Ovary (tissue), 3 donors: ENCODE data around the gene CRCP.

Source experiments
- EP300 ChIP-seq: sonication (generic); formaldehyde crosslinking; IDR thresholded peaks from one replicate; pipeline ENCODE4 v1.6.1; 2017; ENCODE audit warnings: antibody characterized with exemption
- POLR2A ChIP-seq: fragments of 450-650 bp; IDR thresholded peaks from one replicate; pipeline ENCODE4 v1.6.1; 2017; ENCODE audit warnings: antibody characterized with exemption, mild to moderate bottlenecking, moderate library complexity
- TF ChIP-seq, protein P1 (sequence below), 3 donors: fragments of 450-650 bp in 2 of 3; fragments of 200-600 bp in 1 of 3; IDR thresholded peaks; one replicate each; pipeline versions ENCODE4 v1.5.1 to v1.8.0; 2016 to 2022; ENCODE audit warnings: antibody characterized with exemption in 3 of 3, mild to moderate bottlenecking in 1 of 3
- donor health status: DM: no; HTN: no; CAD: no.

DNA sequence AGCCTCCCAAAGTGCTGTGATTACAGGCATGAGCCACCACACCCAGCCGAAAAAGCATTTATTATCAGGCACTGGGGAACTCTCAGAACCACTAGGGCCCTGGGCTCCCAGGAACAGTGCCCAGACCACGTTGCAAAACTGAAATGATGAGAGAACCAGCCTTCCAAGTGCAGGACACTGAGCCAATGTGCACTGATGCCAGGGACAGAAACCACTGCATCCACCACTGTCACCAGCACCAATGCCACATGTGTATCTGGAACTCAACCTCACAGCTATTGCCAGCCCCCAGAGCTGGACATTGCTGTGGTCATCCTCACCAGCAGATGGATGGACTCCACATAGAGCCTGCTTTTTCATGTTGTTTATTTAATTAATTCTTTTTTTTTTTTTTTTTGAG, 62.3 kb downstream of the CRCP start:
- TF ChIP-seq, protein P1, sequence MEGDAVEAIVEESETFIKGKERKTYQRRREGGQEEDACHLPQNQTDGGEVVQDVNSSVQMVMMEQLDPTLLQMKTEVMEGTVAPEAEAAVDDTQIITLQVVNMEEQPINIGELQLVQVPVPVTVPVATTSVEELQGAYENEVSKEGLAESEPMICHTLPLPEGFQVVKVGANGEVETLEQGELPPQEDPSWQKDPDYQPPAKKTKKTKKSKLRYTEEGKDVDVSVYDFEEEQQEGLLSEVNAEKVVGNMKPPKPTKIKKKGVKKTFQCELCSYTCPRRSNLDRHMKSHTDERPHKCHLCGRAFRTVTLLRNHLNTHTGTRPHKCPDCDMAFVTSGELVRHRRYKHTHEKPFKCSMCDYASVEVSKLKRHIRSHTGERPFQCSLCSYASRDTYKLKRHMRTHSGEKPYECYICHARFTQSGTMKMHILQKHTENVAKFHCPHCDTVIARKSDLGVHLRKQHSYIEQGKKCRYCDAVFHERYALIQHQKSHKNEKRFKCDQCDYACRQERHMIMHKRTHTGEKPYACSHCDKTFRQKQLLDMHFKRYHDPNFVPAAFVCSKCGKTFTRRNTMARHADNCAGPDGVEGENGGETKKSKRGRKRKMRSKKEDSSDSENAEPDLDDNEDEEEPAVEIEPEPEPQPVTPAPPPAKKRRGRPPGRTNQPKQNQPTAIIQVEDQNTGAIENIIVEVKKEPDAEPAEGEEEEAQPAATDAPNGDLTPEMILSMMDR (IDR thresholded peaks at IDR 0.05) = no peak
- TF ChIP-seq POLR2A (no peak), EP300 (no peak)
